Activated CD8-positive, alpha-beta T cell treated with anti-CD3 and anti-CD28 coated beads for 36 hours (primary cell): ENCODE results near the gene COA1. TPM values are rescaled to one million over a fixed set of nuclear protein-coding genes. Genes with fewer than 3 reads are reported as not detected.

Experiments used
- ATAC-seq: fragments of 200-7000 bp; cut with Tn5 transposase; one replicate; pipeline ENCODE4 v1.10.0; 2021; ENCODE audit warnings: mild to moderate bottlenecking, moderate library complexity
- CTCF ChIA-PET: fragments of 350-600 bp; sonication (Branson Sonifier 250); formaldehyde crosslinking; loops from one replicate; lab custom pipeline; 2021; ENCODE audit warnings: antibody characterized with exemption; lab: Charles Lee
- POLR2A ChIA-PET: fragments of 350-600 bp; sonication (Branson Sonifier 250); formaldehyde crosslinking; loops from one replicate; lab custom pipeline; 2021; ENCODE audit warnings: antibody characterized with exemption; lab: Charles Lee
- DNase-seq: peaks from one replicate; pipeline ENCODE4 v3.0.0-alpha.2; 2020
- H3K27ac Mint-ChIP-seq: one replicate; pipeline ENCODE4 v1.8.0; 2021; ENCODE audit warnings: mild to moderate bottlenecking, mixed read lengths
- H3K27me3 Mint-ChIP-seq: one replicate; pipeline ENCODE4 v1.8.0; 2021; ENCODE audit warnings: mixed read lengths
- H3K36me3 Mint-ChIP-seq: one replicate; pipeline ENCODE4 v1.8.0; 2021; ENCODE audit warnings: low read depth, mixed read lengths
- H3K4me1 Mint-ChIP-seq: one replicate; pipeline ENCODE4 v1.8.0; 2021; ENCODE audit warnings: low read depth, mixed read lengths
- H3K4me3 Mint-ChIP-seq: one replicate; pipeline ENCODE4 v1.8.0; 2021; ENCODE audit warnings: mild to moderate bottlenecking, moderate library complexity, mixed read lengths
- H3K9me3 Mint-ChIP-seq: one replicate; pipeline ENCODE4 v1.8.0; 2021; ENCODE audit warnings: mixed read lengths
- intact Hi-C: fragments of 100-400 bp; cut with micrococcal nuclease; formaldehyde crosslinking; loops from one replicate; pipeline ENCODE4 v1.10.0; 2022
- total RNA-seq, 2 experiments: library from RNA; stranded (reverse); gene quantifications; one replicate each; pipeline ENCODE4 v1.2.3, GENCODE V29; 2021
- TF ChIP-seq, protein P1 (sequence below): fragments of 200-600 bp; IDR thresholded peaks from one replicate; pipeline ENCODE4 v1.8.0; 2022; ENCODE audit warnings: antibody characterized with exemption, mild to moderate bottlenecking

COA1 gene
- total RNA-seq, 2 experiments from 2014 or later = 78.8 to 85.6 TPM

DNA sequence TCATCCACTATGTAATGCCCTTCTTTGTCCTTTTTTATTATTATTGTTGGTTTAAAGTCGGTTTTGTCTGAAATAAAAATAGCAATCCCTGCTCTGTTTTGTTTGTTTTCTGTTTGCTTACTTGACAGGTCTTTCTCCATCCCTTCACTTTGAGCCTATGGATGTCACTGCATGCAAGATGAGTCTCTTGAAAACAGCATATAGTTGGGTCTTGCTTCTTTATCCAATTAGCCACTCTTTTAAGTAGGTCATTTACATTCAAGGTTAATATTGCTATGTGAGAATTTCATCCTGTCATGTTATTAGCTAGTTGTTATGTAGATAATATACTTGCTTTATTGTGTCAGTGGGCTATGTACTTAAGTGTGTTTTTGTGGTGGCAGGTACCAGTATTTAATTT is 25.8 kb downstream of the COA1 start:
- DNase-seq = no peak
- no peak overlapping the region for H3K27ac Mint-ChIP-seq
- no peak overlapping the region for H3K4me3 Mint-ChIP-seq
- ATAC-seq = no peak
- H3K9me3 Mint-ChIP-seq = no peaks in the 10 kb centered on the region
- intact Hi-C loops = no loop called here
- H3K36me3 Mint-ChIP-seq = peaks cover 37% of the 10 kb centered on the region
- no peaks in the 10 kb centered on the region for H3K27me3 Mint-ChIP-seq
- POLR2A ChIA-PET = interaction anchor here (0.7 kb wide), 1 partner anchor 42 kb away, joined by 3 read pairs; no protein-coding TSS in a partner anchor
- TF ChIP-seq, protein P1, sequence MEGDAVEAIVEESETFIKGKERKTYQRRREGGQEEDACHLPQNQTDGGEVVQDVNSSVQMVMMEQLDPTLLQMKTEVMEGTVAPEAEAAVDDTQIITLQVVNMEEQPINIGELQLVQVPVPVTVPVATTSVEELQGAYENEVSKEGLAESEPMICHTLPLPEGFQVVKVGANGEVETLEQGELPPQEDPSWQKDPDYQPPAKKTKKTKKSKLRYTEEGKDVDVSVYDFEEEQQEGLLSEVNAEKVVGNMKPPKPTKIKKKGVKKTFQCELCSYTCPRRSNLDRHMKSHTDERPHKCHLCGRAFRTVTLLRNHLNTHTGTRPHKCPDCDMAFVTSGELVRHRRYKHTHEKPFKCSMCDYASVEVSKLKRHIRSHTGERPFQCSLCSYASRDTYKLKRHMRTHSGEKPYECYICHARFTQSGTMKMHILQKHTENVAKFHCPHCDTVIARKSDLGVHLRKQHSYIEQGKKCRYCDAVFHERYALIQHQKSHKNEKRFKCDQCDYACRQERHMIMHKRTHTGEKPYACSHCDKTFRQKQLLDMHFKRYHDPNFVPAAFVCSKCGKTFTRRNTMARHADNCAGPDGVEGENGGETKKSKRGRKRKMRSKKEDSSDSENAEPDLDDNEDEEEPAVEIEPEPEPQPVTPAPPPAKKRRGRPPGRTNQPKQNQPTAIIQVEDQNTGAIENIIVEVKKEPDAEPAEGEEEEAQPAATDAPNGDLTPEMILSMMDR = no peak
- CTCF ChIA-PET = interaction anchor here (0.7 to 4.1 kb wide), 8 partner anchors 11 to 1763 kb away, joined by 3 to 62 read pairs (median 4); partner anchors contain the start of gene STK17A
- H3K4me1 Mint-ChIP-seq = peaks cover 63% of the 10 kb centered on the region

DNA sequence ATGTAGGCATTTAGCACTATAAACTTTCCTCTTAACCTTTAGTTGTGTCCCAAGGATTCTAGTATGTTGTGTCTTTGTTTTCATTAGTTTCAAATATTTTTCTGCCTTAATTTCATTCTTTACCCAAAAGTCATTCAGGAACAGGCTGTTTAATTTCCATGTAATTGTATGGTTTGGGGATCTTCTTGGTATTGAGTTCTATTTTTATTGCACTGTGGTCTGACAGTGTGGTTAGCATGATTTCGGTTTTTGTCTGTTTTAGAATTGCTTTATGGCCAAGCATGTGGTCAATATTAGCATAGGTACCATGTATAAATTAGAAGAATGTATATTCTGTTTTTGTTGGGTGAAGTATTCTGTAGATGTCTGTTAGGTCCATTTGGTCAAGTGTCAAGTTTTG is 26.3 kb downstream of the COA1 start:
- H3K9me3 Mint-ChIP-seq = no peaks in the 10 kb centered on the region
- peaks cover 32% of the 10 kb centered on the region for H3K36me3 Mint-ChIP-seq
- ChIA-PET CTCF (interaction anchor here (0.9 to 6.6 kb wide), 4 partner anchors 18 to 136 kb away, joined by 3 to 452 read pairs (median 30); partner anchors contain the start of gene STK17A), POLR2A (interaction anchor here (1.0 kb wide), 1 partner anchor 120 kb away, joined by 5 read pairs; the partner anchor contains the start of gene STK17A)
- TF ChIP-seq, protein P1 = no peak
- H3K27me3 Mint-ChIP-seq = no peaks in the 10 kb centered on the region
- intact Hi-C loops = no loop called here
- peak overlapping the region; percentile 16 for H3K27ac Mint-ChIP-seq
- H3K4me1 Mint-ChIP-seq = peaks cover 66% of the 10 kb centered on the region
- H3K4me3 Mint-ChIP-seq = no peak overlapping the region
- DNase-seq = no peak
- ATAC-seq = no peak

DNA sequence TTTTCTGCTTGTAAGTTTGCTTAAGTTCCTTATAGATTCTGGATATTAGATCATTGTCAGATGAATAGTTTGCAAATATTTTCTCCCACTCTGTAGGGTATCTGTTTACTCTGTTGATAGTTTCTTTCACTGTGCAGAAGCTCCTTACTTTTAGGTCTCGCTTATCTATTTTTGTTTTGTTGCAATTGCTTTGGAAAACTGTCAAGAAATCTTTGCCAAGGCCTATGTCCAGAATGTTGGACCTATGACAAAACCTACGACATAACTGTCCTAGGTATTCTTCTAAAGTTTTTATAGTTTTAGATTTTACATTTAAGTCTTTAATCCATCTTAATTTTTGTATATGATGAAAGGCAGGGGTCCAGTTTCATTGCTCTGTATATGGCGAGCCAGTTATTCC is 27.4 kb downstream of the COA1 start:
- no peak for DNase-seq
- Mint-ChIP-seq H3K4me1 (peaks cover 69% of the 10 kb centered on the region), H3K4me3 (no peak overlapping the region), H3K36me3 (peaks cover 26% of the 10 kb centered on the region), H3K9me3 (no peaks in the 10 kb centered on the region), H3K27me3 (no peaks in the 10 kb centered on the region), H3K27ac (no peak overlapping the region)
- TF ChIP-seq, protein P1 = no peak
- no peak for ATAC-seq
- ChIA-PET CTCF (interaction anchor here (1.2 to 6.6 kb wide), 4 partner anchors 19 to 136 kb away, joined by 3 to 452 read pairs (median 30); partner anchors contain the start of gene STK17A), POLR2A (interaction anchor here (1.0 kb wide), 1 partner anchor 119 kb away, joined by 5 read pairs; the partner anchor contains the start of gene STK17A)
- intact Hi-C loops = no loop called here

DNA sequence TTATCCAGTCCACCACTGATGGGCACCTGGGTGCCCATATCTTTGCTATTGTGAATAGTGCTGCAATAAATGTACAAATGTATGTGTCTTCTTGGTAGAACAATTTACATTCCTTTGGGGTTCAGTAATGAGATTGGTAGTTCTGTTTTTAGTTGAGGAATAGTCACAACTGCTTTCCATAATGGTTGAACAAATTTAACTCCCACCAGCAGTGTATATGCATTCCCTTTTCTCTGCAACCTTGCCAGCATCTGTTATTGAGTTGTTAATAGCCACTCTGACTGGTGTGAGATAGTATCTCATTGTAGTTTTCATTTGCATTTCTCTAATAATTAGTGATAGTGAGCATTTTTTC is 27.8 kb downstream of the COA1 start:
- ChIA-PET CTCF (interaction anchor here (1.3 to 6.6 kb wide), 7 partner anchors 19 to 188 kb away, joined by 3 to 452 read pairs (median 26); partner anchors contain the start of gene STK17A), POLR2A (no interaction called here)
- Mint-ChIP-seq H3K27me3 (no peaks in the 10 kb centered on the region), H3K27ac (no peak overlapping the region), H3K36me3 (peaks cover 26% of the 10 kb centered on the region), H3K9me3 (no peaks in the 10 kb centered on the region), H3K4me3 (no peak overlapping the region), H3K4me1 (peaks cover 69% of the 10 kb centered on the region)
- intact Hi-C loops = no loop called here
- no peak for DNase-seq
- TF ChIP-seq, protein P1 = no peak
- ATAC-seq = no peak
